ENCODE measurements around the gene TTLL10. TPM values are rescaled to one million over a fixed set of nuclear protein-coding genes. Genes with fewer than 3 reads are reported as not detected.

TTLL10 gene
- total and polyA plus RNA-seq, 2 of the 8 experiments (the other 6 are each of a cell fraction or from before 2014, with no cell fraction given) = 1.1 to 1.7 TPM

DNA sequence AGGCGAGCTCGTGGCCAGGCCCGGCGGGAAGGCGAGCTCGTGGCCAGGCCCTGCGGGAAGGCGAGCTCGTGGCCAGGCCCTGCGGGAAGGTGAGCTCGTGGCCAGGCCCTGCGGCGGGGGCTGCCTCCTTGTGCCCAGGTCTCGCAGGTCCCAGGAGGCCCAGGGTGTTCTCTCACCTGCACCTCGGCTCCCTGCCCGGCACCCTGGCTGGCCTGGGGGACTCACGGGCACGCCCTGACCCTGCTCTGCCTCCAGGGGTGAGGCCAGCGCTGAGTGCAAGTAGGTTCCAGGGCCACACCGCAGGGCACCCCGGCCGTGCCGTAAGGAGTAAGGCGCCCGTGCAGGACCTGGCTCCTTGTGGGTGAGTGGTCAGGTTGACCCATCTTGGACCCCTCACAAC lies 53.7 kb downstream of the TTLL10 start:
- H3K79me1 ChIP-seq (ENCODE audit: low read depth, low read length) = peaks cover 37% of the 10 kb centered on the region
- H4K91ac ChIP-seq (replicated peaks; ENCODE audit: insufficient read length, low read length) = no peak overlapping the region
- DNase-seq (ENCODE audit: low read depth in 1 of 2, low spot score in 2 of 2) = no peak
- H2BK5ac ChIP-seq (ENCODE audit: low read depth, low read length) = no peak overlapping the region
- H3K23ac ChIP-seq (ENCODE audit: insufficient read length) = no peak overlapping the region
- no peak overlapping the region for H3K14ac ChIP-seq (ENCODE audit: insufficient read length)
- H3K4me1 ChIP-seq (replicated peaks in 1 of 4; ENCODE audit: control insufficient read depth in 3 of 4, insufficient read depth in 4 of 4, low read length in 3 of 4) = peaks cover 0 to 3% (median 0%) of the 10 kb centered on the region in 4 experiments; a peak in 3 of 7 replicates
- H3K9ac ChIP-seq (replicated peaks in 1 of 4; ENCODE audit: extremely low read depth in 1 of 4, low read depth in 3 of 4, low read length in 3 of 4) = no peak overlapping the region
- no peaks in the 10 kb centered on the region for H3K27me3 ChIP-seq (replicated peaks in 1 of 4; ENCODE audit: control insufficient read depth in 3 of 4, extremely low read depth in 1 of 4, insufficient read depth in 3 of 4, low read length in 3 of 4)
- H3K23me2 ChIP-seq (ENCODE audit: low read depth, low read length) = peaks cover 7% of the 10 kb centered on the region
- no peak for FAIRE-seq
- H3K18ac ChIP-seq (ENCODE audit: extremely low read depth, low read length) = no peak overlapping the region
- no peak overlapping the region for H3K4me2 ChIP-seq (ENCODE audit: insufficient read depth in 1 of 2, low read depth in 2 of 2, low read length in 2 of 2)
- no peaks in the 10 kb centered on the region for H3K9me3 ChIP-seq (ENCODE audit: insufficient read depth in 2 of 2, low read depth in 1 of 2, low read length in 1 of 2)
- H2BK120ac ChIP-seq (replicated peaks; ENCODE audit: low read depth, low read length) = no peak overlapping the region
- 95% methylated on average over 24 of the region's 25 CpGs; no CpG with 5 or more reads in 1 of the 2 experiments for WGBS, 2 experiments (ENCODE audit: extremely low coverage in 1 of 2, insufficient coverage in 1 of 2, insufficient read length in 1 of 2, insufficient replicate concordance in 2 of 2, low coverage in 1 of 2, low lambda C conversion rate in 2 of 2, missing lambda C conversion rate in 1 of 2)
- CTCF ChIA-PET (ENCODE audit: partially characterized antibody) = interaction anchor here (0.9 to 6.2 kb wide), 6 partner anchors 10 to 194 kb away, joined by 3 to 28 read pairs (median 4); no protein-coding TSS in a partner anchor
- H2BK15ac ChIP-seq (ENCODE audit: low read length) = no peak overlapping the region
- H3K4ac ChIP-seq (replicated peaks; ENCODE audit: insufficient read length, low read depth, low read length) = no peak overlapping the region
- H3K4me3 ChIP-seq (ENCODE audit: extremely low read depth in 1 of 4, insufficient read depth in 2 of 4, low read depth in 3 of 4, low read length in 4 of 4) = no peak overlapping the region
- H3K79me2 ChIP-seq (ENCODE audit: control insufficient read depth in 1 of 2, insufficient read depth in 2 of 2, low read length in 2 of 2) = peaks cover 6 to 39% of the 10 kb centered on the region in 2 experiments; a peak in 3 of 4 replicates
- H4K5ac ChIP-seq (ENCODE audit: insufficient read length, low read depth, low read length) = no peak overlapping the region
- no peak overlapping the region for H2BK12ac ChIP-seq (ENCODE audit: low read depth, low read length)
- peaks cover 4 to 25% (median 14%) of the 10 kb centered on the region in 4 experiments; a peak in 7 of 8 replicates for H3K36me3 ChIP-seq (ENCODE audit: control insufficient read depth in 2 of 4, insufficient read depth in 4 of 4, low read length in 3 of 4)
- no peak overlapping the region for H4K8ac ChIP-seq (ENCODE audit: extremely low read depth, insufficient read depth, low read length)
- no peak overlapping the region for H2AFZ ChIP-seq (ENCODE audit: low read length)
- no peak overlapping the region for H2BK20ac ChIP-seq (ENCODE audit: low read length)
- no peak overlapping the region for H3K27ac ChIP-seq (ENCODE audit: low read depth, low read length)
- H4K20me1 ChIP-seq (replicated peaks in 1 of 2; ENCODE audit: control insufficient read depth in 1 of 2, insufficient read depth in 2 of 2, low read length in 2 of 2) = peaks cover 5 to 31% of the 10 kb centered on the region in 2 experiments
- no peak overlapping the region for H2AK5ac ChIP-seq (ENCODE audit: low read depth, low read length)
- POLR2A ChIA-PET (ENCODE audit: partially characterized antibody) = interaction anchor here (0.6 to 3.1 kb wide), 5 partner anchors 10 to 168 kb away, joined by 3 to 15 read pairs (median 3); no protein-coding TSS in a partner anchor
- H3K56ac ChIP-seq (replicated peaks; ENCODE audit: insufficient read length, low read depth, low read length) = no peak overlapping the region
- TF ChIP-seq TCF12 (IDR thresholded peaks at IDR 0.05; ENCODE audit: low read depth, low read length) (no peak), ZNF274 (IDR thresholded peaks at IDR 0.05; ENCODE audit: borderline replicate concordance, extremely low read depth, low read length) (no peak), MAFK (IDR thresholded peaks at IDR 0.05; ENCODE audit: low read depth, low read length) (no peak), NRF1 (IDR thresholded peaks at IDR 0.05; ENCODE audit: low read depth, low read length) (no peak), SP1 (IDR thresholded peaks at IDR 0.05; ENCODE audit: low read depth, low read length) (no peak), EGR1 (IDR thresholded peaks at IDR 0.05; ENCODE audit: borderline replicate concordance, low read depth, low read length) (no peak), SAP30 (IDR thresholded peaks at IDR 0.05; ENCODE audit: insufficient read depth, insufficient replicate concordance, low read length) (no peak), CBX8 (IDR thresholded peaks at IDR 0.05; ENCODE audit: borderline replicate concordance, low read depth, low read length) (no peak), RXRA (IDR thresholded peaks at IDR 0.05; ENCODE audit: insufficient read depth, low read depth, low read length) (no peak), SUZ12 (IDR thresholded peaks at IDR 0.05; ENCODE audit: low read length) (no peak), CEBPB (IDR thresholded peaks at IDR 0.05; ENCODE audit: low read depth, low read length) (no peak)
- TF ChIP-seq, protein P1, sequence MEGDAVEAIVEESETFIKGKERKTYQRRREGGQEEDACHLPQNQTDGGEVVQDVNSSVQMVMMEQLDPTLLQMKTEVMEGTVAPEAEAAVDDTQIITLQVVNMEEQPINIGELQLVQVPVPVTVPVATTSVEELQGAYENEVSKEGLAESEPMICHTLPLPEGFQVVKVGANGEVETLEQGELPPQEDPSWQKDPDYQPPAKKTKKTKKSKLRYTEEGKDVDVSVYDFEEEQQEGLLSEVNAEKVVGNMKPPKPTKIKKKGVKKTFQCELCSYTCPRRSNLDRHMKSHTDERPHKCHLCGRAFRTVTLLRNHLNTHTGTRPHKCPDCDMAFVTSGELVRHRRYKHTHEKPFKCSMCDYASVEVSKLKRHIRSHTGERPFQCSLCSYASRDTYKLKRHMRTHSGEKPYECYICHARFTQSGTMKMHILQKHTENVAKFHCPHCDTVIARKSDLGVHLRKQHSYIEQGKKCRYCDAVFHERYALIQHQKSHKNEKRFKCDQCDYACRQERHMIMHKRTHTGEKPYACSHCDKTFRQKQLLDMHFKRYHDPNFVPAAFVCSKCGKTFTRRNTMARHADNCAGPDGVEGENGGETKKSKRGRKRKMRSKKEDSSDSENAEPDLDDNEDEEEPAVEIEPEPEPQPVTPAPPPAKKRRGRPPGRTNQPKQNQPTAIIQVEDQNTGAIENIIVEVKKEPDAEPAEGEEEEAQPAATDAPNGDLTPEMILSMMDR (IDR thresholded peaks at IDR 0.05; ENCODE audit: control extremely low read depth in 1 of 3, insufficient read depth in 1 of 3, low read depth in 1 of 3, low read length in 3 of 3) = no peak

Measured in H1 (cell line).